ENCODE results near the gene CLDN16.
A peak's percentile ranks its signal among the peaks of the same experiment; 100 is the strongest.

Gene CLDN16

GRCh38 chr3:190433626-190434025 lies 45.7 kb downstream of the CLDN16 start:
- H3K27me3 ChIP-seq (replicated peaks; ENCODE audit: control insufficient read depth, insufficient read depth, low read length) = no peaks in the 10 kb centered on the region; the same call in 1 of the 2 replicates
- DNase-seq (ENCODE audit: extremely low read depth, insufficient read length) = no peak
- H3K4me3 ChIP-seq (replicated peaks; ENCODE audit: low read depth, low read length) = no peak overlapping the region
- no peak for TF ChIP-seq CTCF (IDR thresholded peaks at IDR 0.05; ENCODE audit: insufficient read depth, low read length, poor library complexity, severe bottlenecking)
- H3K36me3 ChIP-seq (ENCODE audit: control insufficient read depth, insufficient read depth, low read length) = no peaks in the 10 kb centered on the region

GRCh38 chr3:190435618-190436017 lies 47.7 kb downstream of the CLDN16 start:
- TF ChIP-seq CTCF (IDR thresholded peaks at IDR 0.05; ENCODE audit: insufficient read depth, low read length, poor library complexity, severe bottlenecking) = no peak
- Histone ChIP-seq H3K36me3 (ENCODE audit: control insufficient read depth, insufficient read depth, low read length) (no peaks in the 10 kb centered on the region), H3K27me3 (replicated peaks; ENCODE audit: control insufficient read depth, insufficient read depth, low read length) (no peaks in the 10 kb centered on the region; the same call in 1 of the 2 replicates), H3K4me3 (replicated peaks; ENCODE audit: low read depth, low read length) (no peak overlapping the region)
- DNase-seq (ENCODE audit: extremely low read depth, insufficient read length) = no peak

- no peak for DNase-seq (ENCODE audit: extremely low read depth, insufficient read length)
- Histone ChIP-seq H3K27me3 (replicated peaks; ENCODE audit: control insufficient read depth, insufficient read depth, low read length) (no peaks in the 10 kb centered on the region; the same call in 1 of the 2 replicates), H3K36me3 (ENCODE audit: control insufficient read depth, insufficient read depth, low read length) (no peaks in the 10 kb centered on the region), H3K4me3 (replicated peaks; ENCODE audit: low read depth, low read length) (no peak overlapping the region)
- no peak for TF ChIP-seq CTCF (IDR thresholded peaks at IDR 0.05; ENCODE audit: insufficient read depth, low read length, poor library complexity, severe bottlenecking)
These were observed 48.4 kb downstream of the CLDN16 start for GRCh38 chr3:190436331-190436730.

GRCh38 chr3:190442240-190442639 lies 54.3 kb downstream of the CLDN16 start:
- DNase-seq (ENCODE audit: extremely low read depth, insufficient read length) = no peak
- Histone ChIP-seq H3K27me3 (replicated peaks; ENCODE audit: control insufficient read depth, insufficient read depth, low read length) (no peaks in the 10 kb centered on the region), H3K36me3 (ENCODE audit: control insufficient read depth, insufficient read depth, low read length) (no peaks in the 10 kb centered on the region), H3K4me3 (replicated peaks; ENCODE audit: low read depth, low read length) (no peak overlapping the region)
- no peak for TF ChIP-seq CTCF (IDR thresholded peaks at IDR 0.05; ENCODE audit: insufficient read depth, low read length, poor library complexity, severe bottlenecking)

- no peak for DNase-seq (ENCODE audit: extremely low read depth, insufficient read length)
- Histone ChIP-seq H3K36me3 (ENCODE audit: control insufficient read depth, insufficient read depth, low read length) (no peaks in the 10 kb centered on the region), H3K27me3 (replicated peaks; ENCODE audit: control insufficient read depth, insufficient read depth, low read length) (no peaks in the 10 kb centered on the region), H3K4me3 (replicated peaks; ENCODE audit: low read depth, low read length) (no peak overlapping the region)
- TF ChIP-seq CTCF (IDR thresholded peaks at IDR 0.05; ENCODE audit: insufficient read depth, low read length, poor library complexity, severe bottlenecking) = peak; percentile 18
These were observed 55.3 kb downstream of the CLDN16 start for GRCh38 chr3:190443257-190443656.

- no peak for DNase-seq (ENCODE audit: extremely low read depth, insufficient read length)
- Histone ChIP-seq H3K36me3 (ENCODE audit: control insufficient read depth, insufficient read depth, low read length) (no peaks in the 10 kb centered on the region), H3K27me3 (replicated peaks; ENCODE audit: control insufficient read depth, insufficient read depth, low read length) (no peaks in the 10 kb centered on the region), H3K4me3 (replicated peaks; ENCODE audit: low read depth, low read length) (no peak overlapping the region)
- TF ChIP-seq CTCF (IDR thresholded peaks at IDR 0.05; ENCODE audit: insufficient read depth, low read length, poor library complexity, severe bottlenecking) = no peak
These were observed 56.0 kb downstream of the CLDN16 start for GRCh38 chr3:190444006-190444405.
